ENCODE results near the gene TBL3.

TBL3 gene

GRCh38 chr16:2023092-2024031, 51.5 kb downstream of the TBL3 start:
- DNase-seq = peak; percentile 95

GRCh38 chr16:2024032-2024420, 52.2 kb downstream of the TBL3 start:
- DNase-seq = no peak

DNA sequence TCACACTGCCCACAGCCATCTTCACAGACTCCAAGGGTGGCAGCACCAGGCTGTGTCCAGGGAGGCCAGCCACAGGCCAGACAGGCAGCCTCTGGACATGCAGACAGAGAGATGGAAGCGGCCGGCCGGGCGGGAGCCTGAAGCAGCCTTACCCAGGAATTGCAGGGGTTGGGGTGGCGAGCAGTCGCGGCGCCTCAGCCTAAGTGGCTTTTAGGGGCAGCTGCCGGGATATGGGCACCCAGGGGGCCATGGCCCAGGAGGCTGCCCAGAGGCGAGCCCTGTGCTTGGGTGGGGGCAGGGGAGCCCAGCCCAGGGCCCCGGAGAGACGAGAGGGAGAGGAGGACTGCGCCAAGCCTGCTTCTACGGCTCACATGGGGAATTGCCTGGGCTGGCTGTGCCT, 53.4 kb downstream of the TBL3 start:
- no peak for DNase-seq

- DNase-seq = no peak
These were observed 54.1 kb downstream of the TBL3 start for GRCh38 chr16:2025878-2026460.

DNA sequence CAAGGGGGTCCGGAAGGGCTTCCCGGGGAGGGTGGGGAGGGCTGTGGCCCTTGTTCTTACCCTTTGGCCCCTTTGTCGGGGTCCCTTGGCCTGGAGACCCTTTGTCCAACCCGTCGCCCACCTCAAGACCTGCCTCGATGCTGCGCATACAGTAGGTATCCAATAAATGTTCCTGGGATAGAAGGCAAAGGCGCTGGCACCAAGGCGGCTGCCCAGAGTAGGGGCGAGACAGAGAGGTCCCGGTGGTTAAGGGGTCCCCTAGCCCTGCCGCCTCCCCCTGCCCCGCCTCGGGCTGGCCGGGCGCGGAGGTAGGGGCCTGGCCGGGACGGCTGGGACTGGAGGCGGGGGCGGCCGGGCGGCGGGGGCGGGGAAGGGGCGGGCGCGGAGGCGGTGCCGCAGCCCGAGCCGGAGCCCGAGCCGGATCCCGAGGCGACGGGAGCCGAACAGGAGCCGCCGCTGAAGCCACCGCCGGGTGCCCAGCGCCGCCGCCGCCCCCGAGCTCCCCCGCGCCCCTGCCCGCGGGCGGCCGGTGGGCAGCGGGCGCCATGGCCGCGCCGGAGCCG, 54.7 kb downstream of the TBL3 start, which contains the start of gene NHERF2:
Gene NHERF2, plus strand, starts transcription at position 442 of the 563 bp plus-strand sequence. Its CDS starts 104 bp downstream, at position 546.
- peak; percentile 25 for DNase-seq

DNA sequence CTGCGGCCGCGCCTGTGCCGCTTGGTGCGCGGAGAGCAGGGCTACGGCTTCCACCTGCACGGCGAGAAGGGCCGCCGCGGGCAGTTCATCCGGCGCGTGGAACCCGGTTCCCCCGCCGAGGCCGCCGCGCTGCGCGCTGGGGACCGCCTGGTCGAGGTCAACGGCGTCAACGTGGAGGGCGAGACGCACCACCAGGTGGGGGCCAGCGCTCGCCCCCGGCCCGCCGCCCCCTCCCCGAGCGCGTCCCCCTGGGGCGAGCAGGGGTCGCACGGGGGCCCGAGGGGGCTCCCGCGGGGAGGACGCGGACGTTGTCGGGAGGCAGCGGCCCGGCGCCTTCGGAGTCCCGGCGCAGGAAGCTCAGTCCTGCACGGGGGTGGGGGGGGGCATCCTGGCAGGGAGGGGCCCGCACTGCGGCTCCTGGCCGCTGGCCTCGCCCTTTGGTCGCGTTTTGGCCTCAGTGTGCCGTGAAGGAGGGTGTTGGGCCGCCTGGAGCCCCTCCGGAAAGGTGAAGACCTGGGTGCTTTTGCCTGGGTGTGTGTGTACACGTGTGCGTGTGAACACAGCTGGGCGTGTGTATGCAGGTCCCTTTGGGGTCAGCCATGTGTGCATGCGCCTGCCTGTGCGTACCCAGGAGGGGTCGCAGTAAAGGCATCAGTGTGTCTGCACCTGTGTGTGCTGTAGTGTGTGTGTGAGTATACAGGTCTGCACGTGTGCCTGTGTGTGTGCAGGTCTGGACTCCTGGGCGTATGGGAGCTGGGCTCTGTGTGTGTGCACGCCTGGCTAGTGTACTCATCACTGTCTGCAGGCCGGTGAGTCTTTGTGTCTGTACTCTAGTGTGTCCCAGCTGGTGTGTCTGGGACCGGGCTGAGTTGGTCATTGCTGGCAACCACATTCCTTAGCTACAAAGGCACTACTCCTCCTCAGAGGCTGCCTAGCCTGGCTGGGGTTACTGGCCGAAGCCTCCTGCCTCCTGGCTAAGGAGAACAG, 55.5 kb downstream of the TBL3 start:
- DNase-seq = peak; percentile 9

DNA sequence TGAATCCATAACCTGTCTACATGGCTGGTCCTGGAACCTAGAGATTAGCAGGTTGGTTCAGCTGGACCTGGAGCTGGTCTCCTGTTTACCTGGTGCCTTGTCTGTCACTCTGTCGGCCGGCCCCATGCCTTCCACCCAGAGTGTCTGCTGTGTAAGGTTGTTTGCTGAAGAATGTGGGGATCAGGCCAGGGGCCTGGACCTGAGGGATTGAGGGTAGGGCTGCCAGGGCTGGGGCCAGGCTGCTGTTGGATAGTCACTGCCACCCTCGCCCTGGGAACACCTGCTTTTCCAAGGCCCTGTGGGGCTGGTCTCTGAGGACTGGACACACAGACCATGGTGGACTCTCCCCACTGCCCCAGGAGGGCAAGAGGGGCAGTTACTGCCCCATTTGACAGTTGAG, 56.3 kb downstream of the TBL3 start:
- no peak for DNase-seq

- DNase-seq = no peak
These were observed 56.9 kb downstream of the TBL3 start for GRCh38 chr16:2028620-2029220.

- DNase-seq = no peak
These were observed 57.5 kb downstream of the TBL3 start for GRCh38 chr16:2029350-2029749.

DNA sequence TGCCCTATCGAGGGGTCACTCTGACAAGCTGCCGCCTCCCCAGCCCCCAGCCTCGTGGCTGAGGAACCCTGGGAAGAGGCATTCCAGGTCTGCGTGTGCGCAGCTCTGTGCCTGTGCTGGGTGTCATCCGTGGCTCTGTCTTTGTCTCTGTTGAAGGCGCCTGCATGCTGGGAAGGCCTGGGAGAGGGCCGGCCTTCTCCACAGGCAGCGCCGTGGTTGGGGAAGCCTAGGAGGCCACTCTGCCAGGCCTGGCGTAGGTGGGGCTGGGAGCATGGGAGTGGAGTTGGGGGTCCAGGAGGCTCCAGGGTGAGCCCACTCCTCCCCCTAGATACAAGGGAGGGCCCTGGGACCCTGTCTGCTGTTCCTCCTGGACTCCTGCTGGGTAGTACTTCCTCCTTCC, 58.2 kb downstream of the TBL3 start:
- DNase-seq = no peak

DNA sequence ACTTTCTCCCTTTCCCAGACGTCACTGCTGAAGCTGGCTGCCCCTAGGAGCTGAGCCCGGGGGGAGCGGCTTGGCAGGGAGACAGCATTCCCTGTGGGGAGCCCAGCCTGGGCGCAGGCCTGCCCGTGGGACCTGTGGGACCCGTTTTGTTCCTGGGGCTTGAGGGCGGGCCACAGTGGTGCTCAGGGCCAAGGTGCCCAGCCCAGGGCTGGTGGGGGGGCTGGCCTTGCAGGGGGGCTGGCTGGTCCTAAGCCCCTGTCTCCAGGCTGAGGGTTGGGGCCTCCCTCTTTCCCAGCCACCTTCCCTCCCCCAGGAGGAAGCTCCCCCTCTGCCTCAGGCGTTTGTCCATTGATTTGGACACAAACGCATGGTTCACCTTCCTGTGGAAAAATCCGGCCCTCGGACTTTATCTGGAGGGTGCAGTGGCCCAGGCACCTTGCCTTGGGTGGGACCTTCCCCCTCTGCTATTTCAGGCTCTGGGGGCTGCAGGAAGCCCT, 59.3 kb downstream of the TBL3 start:
- no peak for DNase-seq

All from activated effector memory CD4-positive, alpha-beta T cell treated with Interleukin-2 at 50 U/mL for 16 hours (primary cell).